GM21515 (cell line): ENCODE results near the gene RPS26.
"Not testable (repeated sequence)": the region's sequence is repeated elsewhere in the genome, so short reads cannot be mapped to it uniquely, and the experiment has no call there.

Experiments used
- ATAC-seq: cut with Tn5 transposase; IDR thresholded peaks from one replicate; pipeline ENCODE4 v1.9.1; 2021; ENCODE audit not compliant: unreplicated experiment

The RPS26 gene

DNA sequence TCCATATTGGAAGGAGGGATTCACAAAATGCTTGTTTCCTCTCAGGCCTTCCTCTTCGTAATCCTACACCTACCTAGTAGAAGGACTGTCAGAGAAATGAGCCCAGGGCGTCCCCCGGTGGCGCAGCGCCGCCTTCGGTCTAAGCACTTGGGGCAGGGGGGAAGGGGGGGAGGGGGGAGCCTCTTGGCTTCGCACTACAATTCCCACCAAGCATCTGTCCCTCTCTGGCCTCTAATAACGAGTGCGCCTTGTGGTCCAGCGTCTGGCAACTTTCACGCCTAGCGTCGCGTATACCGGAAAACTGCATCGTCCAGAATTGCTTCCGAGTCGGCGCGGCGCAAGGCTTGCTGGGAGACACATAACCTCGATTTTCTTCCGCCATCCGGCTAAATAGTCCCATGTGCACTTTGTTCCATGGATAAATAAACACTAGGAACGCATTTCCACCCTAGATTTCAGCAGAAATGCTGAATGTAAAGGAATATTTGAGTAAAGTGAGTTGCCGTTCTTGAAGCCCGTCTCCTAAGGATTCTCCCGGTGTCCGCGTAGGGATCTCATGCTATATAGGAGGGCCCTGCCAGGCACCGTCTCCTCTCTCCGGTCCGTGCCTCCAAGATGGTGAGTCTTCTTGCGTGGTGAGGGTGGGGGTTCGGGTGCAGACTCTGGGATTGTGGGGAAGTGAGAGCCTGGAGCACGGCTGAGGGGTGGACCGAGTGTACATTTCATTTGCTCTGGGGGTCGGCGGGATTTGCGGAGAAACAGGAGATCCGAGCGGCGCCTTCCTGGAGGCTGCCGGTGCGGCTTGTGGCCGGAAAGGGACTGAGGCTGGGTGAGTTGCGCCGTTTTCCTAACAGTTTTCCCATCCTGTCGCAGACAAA lies at the start of gene RPS26:
RPS26 (plus strand) TSS at position 367 of the 878 bp plus-strand sequence; CDS start at position 616, 249 bp downstream.
- ATAC-seq: peak; percentile 90

GRCh38 chr12:55993230-55993853 lies 48.4 kb upstream of the RPS26 start:
- no peak for ATAC-seq

DNA sequence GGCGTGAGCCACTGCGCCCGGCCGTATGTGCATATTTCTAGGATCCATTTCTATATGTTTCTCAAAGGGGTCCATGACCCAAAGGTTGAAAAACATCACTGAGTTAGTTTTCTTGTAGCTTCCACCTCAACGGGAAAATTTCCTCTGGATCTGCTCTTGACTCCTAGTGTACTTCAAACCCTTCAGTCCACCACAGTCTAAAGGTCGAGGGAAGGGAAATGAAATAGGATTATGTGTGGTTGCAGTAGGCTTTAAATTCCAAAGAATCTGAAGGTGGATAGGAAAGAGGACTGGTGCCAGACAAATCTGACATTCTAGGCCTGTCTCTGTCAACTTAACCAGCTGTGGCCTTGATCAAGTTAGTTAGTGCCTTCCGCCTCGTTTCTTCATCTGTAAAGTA lies 46.4 kb upstream of the RPS26 start:
- no peak for ATAC-seq

DNA sequence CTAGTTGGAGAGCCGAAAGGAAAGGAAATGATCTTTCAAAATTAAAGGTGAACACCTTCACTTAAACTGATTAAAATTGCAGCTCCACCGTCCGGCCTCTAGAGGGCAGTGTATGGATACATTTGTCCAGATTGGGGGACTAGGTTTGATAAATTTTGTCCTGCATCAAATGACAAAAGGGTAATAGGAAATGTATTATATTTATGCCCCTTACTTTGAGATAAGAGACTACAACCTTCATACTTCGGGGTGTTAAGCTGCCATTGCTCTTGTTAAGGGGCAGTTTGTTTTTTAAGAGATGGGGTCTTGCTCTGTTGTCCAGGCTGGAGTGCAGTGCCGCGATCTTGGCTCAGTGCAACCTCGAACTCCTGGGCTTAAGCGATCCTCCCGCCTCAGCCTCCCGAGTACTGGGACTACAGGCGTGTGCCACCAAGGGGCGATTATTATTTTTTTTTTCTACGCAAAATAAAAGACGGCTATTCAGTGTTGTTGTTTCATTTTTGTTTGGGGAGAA lies 45.5 kb upstream of the RPS26 start:
- ATAC-seq: no peak

DNA sequence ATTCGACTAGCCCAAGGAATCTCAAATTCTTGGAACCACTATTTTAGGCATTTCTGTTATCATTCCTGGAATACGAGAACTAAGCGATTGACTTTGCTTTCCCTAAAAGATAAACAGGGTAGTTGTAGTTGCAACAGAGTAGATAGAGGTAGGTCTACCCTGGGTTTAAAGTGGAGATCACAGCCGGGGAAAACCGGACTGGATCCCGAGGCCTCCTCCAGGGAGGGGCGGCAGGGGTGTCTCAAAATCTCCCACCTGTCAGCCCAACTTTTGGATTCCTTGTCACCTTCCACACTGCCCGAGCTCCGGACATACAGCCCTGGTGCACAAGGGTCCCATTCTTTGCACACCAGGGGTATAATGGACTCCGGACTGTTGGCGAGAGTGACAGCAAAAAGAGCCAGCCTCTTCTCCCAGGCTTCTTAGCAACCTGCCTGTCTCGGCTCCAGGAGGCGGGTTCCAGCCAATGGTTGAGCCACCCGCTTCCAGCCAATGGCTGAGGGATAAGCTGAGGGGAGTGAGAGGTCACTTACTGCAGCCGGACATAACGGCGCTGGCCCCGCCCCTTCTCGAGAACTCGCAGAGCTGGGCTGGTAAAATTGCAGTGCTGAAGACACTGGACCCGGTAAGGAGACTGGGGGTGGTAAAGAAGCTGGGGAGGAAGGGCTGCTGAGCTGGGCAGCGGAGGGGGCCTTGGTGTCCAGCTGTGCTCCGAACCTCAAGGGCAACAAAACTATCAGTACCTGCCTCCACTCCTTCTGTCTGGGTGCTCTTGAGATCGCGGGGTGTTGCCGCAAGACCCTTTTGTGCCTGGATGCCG lies 44.8 kb upstream of the RPS26 start, which contains the start of gene SUOX:
SUOX (plus strand) TSS at position 562 of the 820 bp plus-strand sequence. CDS start 4,946 bp downstream, outside the sequence.
- ATAC-seq: peak; percentile 98

DNA sequence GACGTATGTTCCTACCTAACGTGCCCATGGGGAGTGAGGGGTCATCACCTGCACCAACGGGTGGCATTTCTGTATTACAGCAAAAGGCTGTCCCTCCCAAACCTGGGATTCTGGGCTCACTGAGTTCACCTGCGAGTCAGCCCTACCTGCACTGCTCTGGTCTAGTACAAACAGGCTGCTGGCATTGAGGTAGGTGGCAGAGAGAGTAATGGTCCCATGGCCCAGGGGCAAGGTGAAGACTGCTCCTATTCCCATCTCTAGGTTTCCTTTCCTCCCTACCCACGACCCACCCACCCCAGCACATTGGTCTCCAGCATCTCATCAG lies 44.2 kb upstream of the RPS26 start:
- ATAC-seq: no peak

DNA sequence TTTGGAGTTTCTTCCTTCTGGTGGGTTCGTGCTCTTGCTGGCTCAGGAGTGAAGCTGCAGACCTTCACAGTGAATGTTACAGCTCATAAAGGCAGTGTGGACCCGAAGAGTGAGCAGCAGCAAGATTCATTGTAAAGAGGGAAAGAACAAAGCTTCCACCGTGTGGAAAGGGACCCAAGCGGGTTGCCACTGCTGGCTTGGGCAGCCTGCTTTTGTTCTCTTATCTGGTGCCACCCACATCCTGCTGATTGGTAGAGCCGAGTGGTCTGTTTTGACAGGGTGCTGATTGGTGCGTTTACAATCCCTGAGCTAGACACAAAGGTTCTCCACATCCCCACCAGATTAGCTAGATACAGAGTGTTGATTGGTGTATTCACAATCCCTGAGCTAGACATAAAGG lies 42.2 kb upstream of the RPS26 start:
- ATAC-seq: not testable (repeated sequence)

- not testable (repeated sequence) for ATAC-seq
Observed at GRCh38 chr12:55999999-56000540, 41.6 kb upstream of the RPS26 start.

DNA sequence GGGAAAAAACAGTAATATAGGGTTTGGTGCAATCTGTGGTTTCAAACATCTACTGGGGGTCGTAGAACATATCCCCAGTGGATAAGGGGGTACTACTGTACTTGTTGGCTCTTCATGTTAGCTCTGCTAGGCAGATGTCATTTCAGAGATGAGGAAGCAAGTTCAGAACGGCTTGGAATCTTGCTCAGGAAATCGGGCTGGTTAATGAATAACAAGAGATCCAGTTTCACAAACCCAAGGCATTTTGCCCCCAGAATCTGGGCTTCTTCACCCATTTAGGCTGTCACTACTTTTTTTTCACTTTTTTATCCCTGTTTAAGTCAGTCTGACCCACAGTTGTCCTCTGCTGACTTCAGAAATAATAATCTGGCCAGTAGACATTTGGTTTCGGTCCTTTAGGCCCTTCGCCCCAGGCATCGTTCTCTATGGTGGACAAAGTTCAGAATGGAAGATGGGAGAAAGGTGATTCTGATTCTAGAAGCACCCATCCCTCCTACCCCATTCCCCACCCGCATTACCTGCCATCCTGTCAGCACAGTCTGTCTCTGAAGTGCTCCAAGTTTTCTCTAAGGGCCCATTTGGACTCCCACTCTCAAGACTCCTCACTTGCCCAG lies 40.1 kb upstream of the RPS26 start:
- ATAC-seq: no peak

DNA sequence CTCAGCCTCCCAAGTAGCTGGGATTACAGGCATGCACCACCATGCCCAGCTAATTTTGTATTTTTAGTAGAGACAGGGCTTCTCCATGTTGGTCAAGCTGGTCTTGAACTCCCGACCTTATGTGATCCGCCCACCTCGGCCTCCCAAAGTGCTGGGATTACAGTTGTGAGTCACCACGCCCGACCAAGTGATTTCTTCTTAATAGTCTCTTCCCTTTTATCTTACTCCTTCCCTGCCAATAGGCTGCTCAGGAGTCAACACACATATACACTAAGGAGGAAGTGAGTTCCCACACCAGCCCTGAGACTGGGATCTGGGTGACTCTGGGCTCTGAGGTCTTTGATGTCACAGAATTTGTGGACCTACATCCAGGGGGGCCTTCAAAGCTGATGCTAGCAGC lies 38.3 kb upstream of the RPS26 start:
- ATAC-seq: not testable (repeated sequence)

- no peak for ATAC-seq
Observed at GRCh38 chr12:56004211-56004610, 37.5 kb upstream of the RPS26 start.

GRCh38 chr12:56007564-56008559 lies 33.9 kb upstream of the RPS26 start:
- peak; percentile 46 for ATAC-seq

- no peak for ATAC-seq
Observed at GRCh38 chr12:56010111-56010570, 31.6 kb upstream of the RPS26 start.

DNA sequence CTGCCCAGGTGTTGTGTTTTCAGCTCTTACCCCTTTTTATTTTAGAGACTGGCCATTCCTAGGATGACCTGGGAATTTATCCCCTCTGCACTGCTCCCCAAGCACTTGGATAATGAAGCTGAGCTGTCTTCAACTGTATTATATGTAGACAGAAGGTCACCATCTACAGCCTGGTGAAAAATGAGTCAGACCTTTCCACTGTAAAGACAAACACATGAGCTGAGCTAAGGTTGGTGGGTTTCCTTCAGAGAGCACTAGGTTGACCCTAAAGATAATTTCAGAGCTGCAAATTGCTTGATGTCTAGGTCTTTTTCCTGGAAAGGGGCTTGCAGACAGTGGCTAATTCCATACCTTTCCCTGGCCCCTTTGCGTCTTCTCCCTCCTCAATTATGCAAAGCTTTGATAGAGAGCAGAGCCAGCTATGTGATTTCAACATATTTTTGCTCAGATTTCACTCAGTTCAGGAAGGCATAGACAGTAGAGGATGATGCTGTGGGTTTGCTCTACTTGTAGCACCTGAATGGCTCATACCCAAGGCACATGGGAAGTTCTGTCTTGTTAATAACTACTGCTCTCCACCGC lies 30.1 kb upstream of the RPS26 start:
- ATAC-seq: no peak

- no peak for ATAC-seq
Observed at GRCh38 chr12:56013482-56013881, 28.2 kb upstream of the RPS26 start.

- no peak for ATAC-seq
Observed at GRCh38 chr12:56014205-56014604, 27.5 kb upstream of the RPS26 start.

DNA sequence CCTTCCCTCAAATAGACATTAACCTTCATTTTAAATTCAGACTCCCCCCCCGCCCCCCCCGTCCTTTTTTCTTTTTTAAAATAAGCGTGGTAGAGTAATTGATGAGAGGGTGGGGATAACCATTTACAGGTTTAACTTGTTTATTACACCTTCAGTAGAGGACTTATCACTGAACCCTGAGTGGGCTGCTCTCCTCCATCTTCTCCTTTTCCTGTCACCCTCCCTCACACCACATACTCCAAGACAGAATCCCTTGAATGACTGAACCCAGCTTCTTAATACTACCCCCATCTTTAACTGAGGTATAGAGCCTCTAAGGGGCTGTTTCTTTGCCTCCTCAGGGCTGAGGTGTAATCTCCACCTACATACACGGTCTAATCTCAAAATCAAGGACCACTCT lies 24.5 kb upstream of the RPS26 start:
- no peak for ATAC-seq

- ATAC-seq: no peak
Observed at GRCh38 chr12:56018356-56018755, 23.4 kb upstream of the RPS26 start.
